CD4-positive, alpha-beta T cell treated with Interferon gamma for 1 hour (primary cell): ENCODE measurements around the gene FYN.

Experiments used
- DNase-seq: peaks from one replicate; pipeline ENCODE4 v3.0.0-alpha.2; 2020

Gene FYN

DNA sequence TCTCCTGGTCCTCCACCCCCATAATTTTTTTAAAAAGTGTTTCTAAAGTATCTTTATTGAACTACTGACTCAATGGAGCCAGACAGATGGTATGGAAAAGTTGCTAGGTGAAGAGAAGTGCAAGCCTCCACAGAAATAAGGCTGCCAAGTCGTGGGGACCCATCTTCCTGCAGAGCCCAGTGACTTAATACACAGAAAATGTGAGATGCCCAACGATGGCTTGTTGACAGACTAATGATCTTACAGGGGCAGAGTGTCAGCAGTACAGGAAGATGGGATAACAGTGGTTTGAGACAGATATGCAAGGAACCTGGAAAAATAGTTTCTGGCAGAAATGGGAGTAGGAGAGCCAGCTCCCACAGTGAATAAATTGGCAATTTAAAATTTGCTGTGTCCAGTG lies 43.3 kb downstream of the FYN start:
- no peak for DNase-seq

GRCh38 chr6:111829581-111829980 lies 43.7 kb downstream of the FYN start:
- DNase-seq: no peak

GRCh38 chr6:111828809-111829208 lies 44.4 kb downstream of the FYN start:
- no peak for DNase-seq

DNA sequence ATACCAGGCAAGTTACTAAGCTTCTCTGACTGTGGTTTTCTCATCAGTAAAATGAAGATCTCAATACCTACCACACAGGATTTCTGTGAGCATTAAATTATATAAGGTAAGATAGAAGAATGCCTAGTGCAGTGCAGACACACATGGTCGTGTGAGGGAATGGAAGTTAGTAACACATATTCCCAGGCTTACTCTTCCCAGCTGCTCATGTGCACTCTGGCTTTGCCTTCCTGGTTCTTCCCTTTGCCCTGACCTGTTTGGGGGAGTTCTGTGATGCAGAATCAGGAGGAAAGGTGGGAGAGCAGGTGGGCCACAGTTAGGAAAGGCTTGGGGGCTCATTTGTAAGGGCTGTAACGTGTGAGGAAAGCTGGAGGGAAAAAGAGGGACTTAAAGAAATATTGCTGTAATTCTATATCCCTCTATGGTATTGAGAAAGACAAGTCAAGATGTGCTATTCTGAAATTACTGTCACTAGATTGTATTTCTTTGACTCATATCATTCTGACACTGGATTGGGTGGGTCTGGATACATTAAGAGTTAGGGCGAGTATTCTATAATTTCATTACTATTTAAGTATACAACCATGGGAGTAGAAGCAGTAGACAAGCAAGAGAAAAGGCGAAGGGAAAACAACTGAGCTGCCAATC lies 47.7 kb downstream of the FYN start:
- no peak for DNase-seq

- no peak for DNase-seq
Observed at GRCh38 chr6:111824608-111825337, 48.5 kb downstream of the FYN start.

DNA sequence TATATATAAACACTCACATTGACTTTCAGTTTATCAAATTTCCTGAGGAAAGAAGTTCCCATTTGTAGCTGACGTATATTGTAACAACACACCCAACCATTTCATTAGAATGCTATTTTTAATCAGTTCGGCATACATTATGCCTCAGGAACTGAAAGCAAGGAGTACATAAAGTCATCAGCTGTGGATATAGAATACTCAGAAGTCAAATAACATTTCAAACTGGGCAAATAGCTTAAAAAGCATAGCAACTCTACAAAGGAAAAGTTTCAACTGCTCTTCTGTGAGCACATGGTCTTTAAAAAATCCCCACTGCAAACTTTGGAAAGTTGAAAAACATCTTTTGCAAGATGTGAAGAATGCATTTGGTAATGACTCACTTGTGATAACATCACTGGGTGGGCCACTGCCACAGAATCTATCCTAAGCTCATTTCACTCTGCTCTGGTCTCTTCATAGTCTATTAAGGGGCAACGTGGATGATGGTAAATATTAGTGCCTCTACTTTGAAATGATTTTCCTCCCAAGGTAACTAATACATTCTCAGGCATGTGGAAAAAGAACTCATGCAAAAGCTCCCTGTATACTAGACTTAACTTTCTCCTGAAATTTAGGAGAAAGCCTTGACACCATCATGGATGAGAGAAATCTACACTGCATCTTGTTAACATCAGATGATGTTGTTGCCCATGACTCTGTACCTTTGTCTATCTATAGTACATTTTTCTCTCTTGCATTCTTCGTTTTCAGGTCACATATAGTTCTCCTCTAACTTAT lies 49.2 kb downstream of the FYN start:
- DNase-seq: no peak

- no peak for DNase-seq
Observed at GRCh38 chr6:111823012-111823411, 50.2 kb downstream of the FYN start.

DNA sequence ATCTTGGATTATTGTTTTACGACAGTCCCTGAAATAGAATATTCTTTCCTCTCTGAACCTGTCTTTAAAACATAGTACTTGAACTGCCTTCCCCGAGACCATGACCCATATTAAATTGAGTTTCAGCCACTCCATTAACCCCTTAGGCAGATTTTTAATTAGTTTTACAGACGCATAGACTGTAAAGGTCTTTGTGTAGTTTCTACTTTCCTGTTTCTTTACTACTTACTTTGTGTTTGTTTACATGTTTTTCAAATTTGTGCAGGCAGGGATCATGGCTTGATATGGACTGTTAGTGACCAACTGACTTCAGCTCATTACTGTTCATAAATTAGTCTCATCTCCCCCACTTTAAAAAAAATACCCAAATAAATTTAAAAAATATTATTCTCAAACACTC lies 53.8 kb downstream of the FYN start:
- DNase-seq: no peak

DNA sequence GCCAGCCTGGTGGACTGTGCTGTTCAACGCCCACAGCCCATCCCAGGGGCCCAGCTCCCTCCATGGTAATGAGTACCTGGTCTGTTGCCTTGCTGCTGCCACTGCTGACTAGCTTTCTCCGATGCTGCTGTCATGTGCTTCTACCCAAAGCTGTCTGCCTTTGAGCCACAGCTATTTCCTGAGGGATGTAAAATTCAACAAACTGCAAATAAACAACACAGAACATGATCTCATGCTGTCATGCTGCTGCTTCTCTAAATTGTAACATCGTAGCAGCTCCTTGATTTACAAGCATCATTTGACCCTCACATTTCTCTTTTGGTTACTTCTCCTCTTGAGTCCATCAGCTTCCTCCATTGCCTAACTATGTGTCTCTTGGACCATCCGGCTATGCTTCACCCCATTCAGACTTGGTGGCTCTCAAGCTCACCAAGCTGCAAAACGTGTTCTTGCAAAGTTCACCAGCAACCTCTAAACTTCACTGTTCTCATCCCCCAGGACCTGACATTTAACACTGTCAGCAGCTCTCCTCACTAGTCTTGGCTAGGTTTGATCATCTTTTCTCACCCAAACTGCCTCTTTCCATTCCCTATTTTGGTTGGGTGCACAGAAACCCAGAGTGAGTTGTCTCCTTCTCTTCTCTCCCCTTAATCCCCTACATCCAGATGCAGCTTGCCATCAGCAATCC lies 54.6 kb downstream of the FYN start:
- DNase-seq: no peak

GRCh38 chr6:111817451-111818120 lies 55.7 kb downstream of the FYN start:
- DNase-seq: no peak

- no peak for DNase-seq
Observed at GRCh38 chr6:111813677-111814310, 59.5 kb downstream of the FYN start.

GRCh38 chr6:111813237-111813636 lies 60.0 kb downstream of the FYN start:
- DNase-seq: no peak

DNA sequence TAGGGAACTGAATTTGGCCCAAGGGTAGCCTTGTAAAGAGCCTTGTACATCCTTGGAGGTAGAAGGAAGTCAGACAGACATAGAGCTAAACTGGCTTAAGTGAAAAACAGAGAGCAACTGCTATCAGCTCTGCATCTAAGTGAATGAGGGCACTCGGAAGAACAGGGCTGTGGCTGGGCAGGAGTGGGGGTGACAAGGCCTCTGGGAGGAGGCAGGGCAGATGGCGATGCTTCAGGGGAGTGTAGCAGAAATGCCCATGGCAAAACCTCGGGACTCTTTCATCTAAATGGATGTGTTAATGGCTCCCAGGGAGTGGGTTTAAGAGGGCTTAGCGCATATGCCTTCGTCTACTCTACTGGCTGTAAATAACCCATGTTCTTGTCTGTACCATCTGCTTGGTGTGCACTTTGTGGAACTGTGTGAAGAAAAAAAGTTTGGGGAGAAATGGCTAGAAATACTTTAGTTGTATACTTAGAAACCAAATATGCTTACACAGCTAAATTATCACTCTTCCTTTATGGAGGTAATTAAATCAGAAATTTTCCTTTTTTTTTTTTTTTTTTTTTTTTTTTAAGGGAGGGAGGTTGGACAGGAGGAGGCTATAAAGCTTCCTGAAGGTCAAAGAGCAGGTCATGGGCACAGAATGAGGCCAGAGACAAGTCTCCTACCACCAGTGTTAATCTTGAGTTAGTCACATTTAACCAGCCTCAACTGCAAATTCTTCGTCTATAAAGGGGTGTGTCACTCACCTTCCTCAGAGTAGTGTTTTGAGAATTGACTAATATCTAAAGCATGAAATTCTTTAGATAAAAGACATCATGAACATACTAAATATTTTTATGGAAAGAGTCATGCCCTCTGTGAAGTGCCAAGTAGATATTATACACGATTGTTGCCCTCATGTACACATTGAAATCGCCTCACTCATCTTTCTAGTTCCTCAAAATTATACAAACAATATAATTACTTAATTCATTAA lies 60.9 kb downstream of the FYN start:
- no peak for DNase-seq

DNA sequence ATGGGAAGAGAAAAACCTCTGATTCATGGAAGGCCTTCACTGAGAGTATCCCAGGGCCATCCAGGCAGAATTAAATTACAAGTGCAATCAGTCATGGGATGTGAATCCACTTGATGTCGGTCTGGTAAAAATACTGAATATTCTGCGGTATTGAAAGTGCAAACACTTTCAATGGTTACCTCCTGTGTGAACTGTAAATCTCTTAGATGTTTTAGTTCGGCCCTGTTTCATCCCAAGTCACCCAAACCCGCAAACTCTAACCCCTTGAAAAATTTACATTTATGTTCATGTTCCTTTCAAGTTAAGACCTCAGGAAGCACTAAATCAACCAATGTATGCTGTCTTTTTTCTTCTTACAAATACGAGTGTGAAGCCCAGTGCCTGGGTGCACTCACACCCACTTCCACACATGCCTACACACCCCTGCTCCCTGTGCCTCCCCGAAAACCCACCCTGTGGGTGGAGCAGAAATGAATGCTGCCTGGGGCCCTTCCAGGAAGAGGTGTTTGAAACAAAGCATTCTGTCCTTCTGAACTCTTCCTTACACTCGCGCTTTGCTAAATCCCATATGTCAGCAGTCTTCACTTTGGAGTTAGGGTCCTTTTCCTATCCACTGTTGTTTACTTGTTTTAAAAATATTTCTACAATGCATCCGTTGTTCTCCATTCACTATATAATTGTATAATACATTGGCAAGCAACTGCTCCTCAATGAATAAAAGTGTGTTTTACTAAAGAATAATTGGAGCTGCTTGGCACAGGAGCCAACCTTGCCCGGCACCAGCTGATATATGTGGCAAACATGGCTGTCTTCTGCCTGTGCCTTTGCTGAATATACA lies 62.7 kb downstream of the FYN start:
- no peak for DNase-seq

GRCh38 chr6:111809766-111810165 lies 63.5 kb downstream of the FYN start:
- no peak for DNase-seq

- DNase-seq: no peak
Observed at GRCh38 chr6:111809264-111809663, 64.0 kb downstream of the FYN start.

GRCh38 chr6:111808493-111808892 lies 64.8 kb downstream of the FYN start:
- DNase-seq: no peak

GRCh38 chr6:111806561-111807497 lies 66.4 kb downstream of the FYN start:
- DNase-seq: no peak

DNA sequence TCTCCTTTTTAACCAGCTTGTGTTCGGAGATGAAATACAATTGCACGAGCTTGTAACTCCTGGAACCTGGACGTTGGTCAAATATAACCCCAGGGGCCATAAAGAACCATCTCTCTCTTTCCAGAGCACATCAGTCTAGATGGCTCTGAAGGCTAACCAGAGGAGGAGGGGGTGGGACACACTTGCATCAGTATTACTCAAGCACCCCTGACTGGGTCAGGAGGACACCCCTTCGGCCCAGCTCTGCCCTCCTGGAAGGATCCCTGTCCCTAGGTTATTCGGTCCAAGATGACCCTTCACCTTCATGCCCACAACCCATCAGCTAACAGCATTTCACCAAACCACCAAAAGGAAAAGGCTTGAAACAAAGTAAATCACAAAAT lies 67.1 kb downstream of the FYN start:
- no peak for DNase-seq
